ENCODE measurements around the gene FCRL1. TPM values are rescaled to one million over a fixed set of nuclear protein-coding genes. Genes with fewer than 3 reads are reported as not detected.

FCRL1 gene
- total RNA-seq, 2 experiments from 2014 or later, result 0.74 to 1.0 TPM

DNA sequence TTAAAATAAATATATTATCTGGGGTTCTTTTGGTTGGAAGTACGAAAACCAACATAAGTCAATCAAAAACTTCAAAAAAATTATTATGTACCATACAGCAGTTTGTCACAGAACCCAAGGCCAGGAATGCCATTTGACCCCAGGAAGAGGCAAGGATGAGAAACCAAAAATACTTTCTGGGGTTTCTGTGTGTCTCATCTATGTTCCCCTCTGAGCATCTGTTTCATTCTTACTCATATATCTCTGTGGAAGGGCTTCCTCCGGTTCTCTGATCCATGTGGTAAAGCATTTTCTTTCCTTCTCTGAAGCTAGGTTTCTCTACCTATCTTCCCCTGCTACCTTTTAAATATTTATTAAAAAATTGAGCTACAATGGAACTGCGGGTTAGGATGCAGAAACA is 9.8 kb upstream of the FCRL1 start:
- Mint-ChIP-seq H3K27me3 (peaks cover 3% of the 10 kb centered on the region), H3K9me3 (no peaks in the 10 kb centered on the region), H3K36me3 (no peaks in the 10 kb centered on the region), H3K4me3 (no peak overlapping the region), H3K4me1 (peaks cover 3% of the 10 kb centered on the region), H3K27ac (no peak overlapping the region)
- no peak for DNase-seq

DNA sequence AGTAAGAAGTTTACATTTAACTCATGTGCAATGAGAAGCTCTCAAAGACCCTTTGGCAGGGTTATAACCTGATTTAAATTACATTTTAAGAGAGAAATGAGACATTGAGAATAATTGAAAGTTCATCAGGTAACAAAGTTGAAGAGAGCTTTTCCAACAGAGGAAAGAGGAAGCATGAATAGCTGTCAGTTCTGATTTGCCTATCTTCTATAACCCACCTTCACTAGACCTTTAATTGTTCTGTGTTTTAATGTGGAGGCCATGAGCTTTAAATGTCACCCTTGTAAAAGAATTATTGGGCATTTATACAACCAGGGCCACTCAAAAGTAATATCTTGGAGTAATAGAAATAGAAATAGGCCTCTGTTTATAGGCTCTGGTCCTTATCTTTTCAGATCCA is 9.3 kb upstream of the FCRL1 start:
- no peak for DNase-seq
- H3K27me3 Mint-ChIP-seq, result peaks cover 3% of the 10 kb centered on the region
- peaks cover 3% of the 10 kb centered on the region for H3K4me1 Mint-ChIP-seq
- no peak overlapping the region for H3K4me3 Mint-ChIP-seq
- no peak overlapping the region for H3K27ac Mint-ChIP-seq
- no peaks in the 10 kb centered on the region for H3K9me3 Mint-ChIP-seq
- no peaks in the 10 kb centered on the region for H3K36me3 Mint-ChIP-seq

DNA sequence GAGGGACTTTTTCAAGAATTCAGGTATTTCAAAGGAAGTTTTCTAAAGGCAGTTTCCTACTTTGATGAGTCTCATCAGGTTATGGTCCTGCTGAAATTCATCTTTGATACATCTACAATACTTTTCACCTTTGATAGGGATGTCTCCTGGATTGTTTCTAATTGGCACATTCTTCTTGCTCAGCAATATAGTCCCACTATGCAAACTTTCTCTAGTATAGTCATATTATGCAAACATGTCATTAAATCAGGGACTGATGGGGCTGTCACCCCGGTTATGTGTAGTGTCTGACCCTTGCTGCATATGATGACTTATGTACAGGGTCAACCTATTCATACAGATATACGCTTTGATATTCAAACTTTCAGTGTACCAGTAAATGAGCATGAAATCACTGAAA is 379 bp upstream of the FCRL1 start:
- DNase-seq, result no peak
- Mint-ChIP-seq H3K9me3 (no peaks in the 10 kb centered on the region), H3K4me3 (no peak overlapping the region), H3K27me3 (peaks cover 8% of the 10 kb centered on the region), H3K36me3 (no peaks in the 10 kb centered on the region), H3K27ac (no peak overlapping the region), H3K4me1 (no peaks in the 10 kb centered on the region)

DNA sequence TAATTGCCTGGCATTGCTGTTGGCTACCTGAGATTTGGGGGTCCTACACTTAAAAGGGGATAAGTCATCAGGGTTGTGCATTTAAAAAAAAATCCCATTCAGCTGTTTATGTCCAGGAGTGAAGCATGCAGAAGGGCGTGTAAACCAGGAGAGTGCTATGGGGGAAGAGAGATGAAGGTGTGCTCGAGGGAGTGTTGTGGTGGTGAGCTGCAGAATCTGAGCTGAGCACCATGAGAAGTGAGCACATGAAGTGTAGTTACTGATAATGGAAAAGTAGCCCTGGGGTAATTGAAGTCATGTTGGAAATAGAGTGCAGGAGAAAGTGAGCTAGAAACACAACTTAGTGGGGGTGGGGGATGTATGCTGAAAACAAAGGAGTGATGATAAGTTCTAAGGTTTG is 705 bp downstream of the FCRL1 start:
- Mint-ChIP-seq H3K27ac (no peak overlapping the region), H3K4me1 (no peaks in the 10 kb centered on the region), H3K27me3 (peaks cover 12% of the 10 kb centered on the region), H3K36me3 (no peaks in the 10 kb centered on the region), H3K9me3 (peaks cover 1% of the 10 kb centered on the region), H3K4me3 (no peak overlapping the region)
- no peak for DNase-seq

DNA sequence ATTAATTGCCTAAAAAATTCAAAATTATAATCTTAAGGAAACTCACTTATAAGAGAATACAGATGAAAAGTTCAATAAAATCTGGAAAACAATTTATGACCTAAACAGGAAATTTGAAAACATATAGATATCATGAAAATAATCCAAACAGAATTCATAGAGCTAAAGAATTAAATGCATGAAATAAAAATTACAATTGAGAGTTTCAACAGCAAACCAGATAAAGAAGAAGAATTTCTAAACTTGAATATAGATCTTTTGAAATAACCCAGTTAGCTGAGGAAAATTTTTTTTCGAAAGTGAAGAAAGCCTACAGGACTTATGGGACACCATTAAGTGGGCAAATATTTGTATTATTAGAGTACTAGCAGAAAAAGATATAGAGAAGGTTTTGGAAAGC is 6.7 kb downstream of the FCRL1 start:
- Mint-ChIP-seq H3K27me3 (peaks cover 15% of the 10 kb centered on the region), H3K27ac (no peak overlapping the region), H3K4me3 (no peak overlapping the region), H3K4me1 (no peaks in the 10 kb centered on the region), H3K9me3 (peaks cover 14% of the 10 kb centered on the region), H3K36me3 (peaks cover 2% of the 10 kb centered on the region)
- no peak for DNase-seq

DNA sequence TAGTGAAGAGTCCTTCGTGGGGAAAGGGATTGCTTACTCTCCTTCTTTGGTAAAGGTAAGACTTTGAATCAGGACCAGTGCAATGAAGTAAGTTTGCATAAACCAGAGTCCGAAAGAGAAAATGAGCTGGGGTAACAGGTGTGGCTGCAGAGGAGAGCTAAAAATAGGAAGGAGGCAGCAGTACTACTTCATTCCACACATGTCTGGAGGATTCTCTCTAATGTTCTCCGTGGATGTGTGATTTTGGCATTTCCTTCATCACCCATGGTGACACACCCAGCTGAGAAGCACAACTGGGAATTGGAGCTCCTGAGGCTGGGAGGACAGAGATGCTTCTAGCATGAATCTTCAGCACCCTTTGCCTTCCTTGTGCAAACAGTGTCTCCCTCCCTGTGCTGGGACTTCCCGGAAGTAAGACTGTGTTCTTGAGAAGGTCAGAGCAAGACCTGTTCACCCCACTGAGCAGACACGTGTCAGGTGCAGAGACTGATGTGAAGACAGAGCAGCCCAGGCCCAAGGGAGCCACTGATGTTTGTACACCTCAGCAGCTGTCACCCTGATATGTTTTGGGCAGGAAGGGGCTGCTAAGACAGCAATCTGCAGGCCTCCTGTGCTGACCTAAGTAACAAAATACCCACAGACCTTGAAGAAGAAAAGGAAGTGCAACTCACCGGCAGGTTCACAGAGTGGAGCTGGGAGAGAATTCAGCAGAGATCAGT is 13.3 kb downstream of the FCRL1 start:
- peak; percentile 1 for DNase-seq
- H3K27ac Mint-ChIP-seq, result no peak overlapping the region
- H3K9me3 Mint-ChIP-seq, result no peaks in the 10 kb centered on the region
- no peaks in the 10 kb centered on the region for H3K36me3 Mint-ChIP-seq
- no peaks in the 10 kb centered on the region for H3K4me1 Mint-ChIP-seq
- no peak overlapping the region for H3K4me3 Mint-ChIP-seq
- peaks cover 10% of the 10 kb centered on the region for H3K27me3 Mint-ChIP-seq

DNA sequence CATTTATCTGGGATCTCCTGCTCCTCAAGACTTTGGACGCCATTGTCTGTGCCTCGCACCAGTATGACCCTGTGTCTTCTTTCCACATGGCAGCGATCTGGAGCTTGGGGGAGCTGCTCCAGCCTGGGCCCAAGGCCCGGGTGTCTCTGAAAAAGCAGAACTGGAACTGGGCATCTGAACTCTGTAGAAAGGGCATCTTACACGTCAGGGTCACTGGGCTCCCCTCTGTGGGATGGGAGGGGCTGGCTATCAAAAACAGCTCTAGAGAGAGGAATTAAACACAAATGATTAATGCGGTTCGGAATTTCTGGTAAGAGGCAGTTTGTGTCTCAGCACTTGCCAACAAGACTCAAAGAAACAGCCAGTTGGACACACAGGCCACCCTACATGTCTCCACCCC is 16.1 kb downstream of the FCRL1 start:
- no peak overlapping the region for H3K27ac Mint-ChIP-seq
- peaks cover 8% of the 10 kb centered on the region for H3K27me3 Mint-ChIP-seq
- H3K36me3 Mint-ChIP-seq, result no peaks in the 10 kb centered on the region
- no peaks in the 10 kb centered on the region for H3K9me3 Mint-ChIP-seq
- DNase-seq, result no peak
- H3K4me1 Mint-ChIP-seq, result no peaks in the 10 kb centered on the region
- H3K4me3 Mint-ChIP-seq, result no peak overlapping the region

DNA sequence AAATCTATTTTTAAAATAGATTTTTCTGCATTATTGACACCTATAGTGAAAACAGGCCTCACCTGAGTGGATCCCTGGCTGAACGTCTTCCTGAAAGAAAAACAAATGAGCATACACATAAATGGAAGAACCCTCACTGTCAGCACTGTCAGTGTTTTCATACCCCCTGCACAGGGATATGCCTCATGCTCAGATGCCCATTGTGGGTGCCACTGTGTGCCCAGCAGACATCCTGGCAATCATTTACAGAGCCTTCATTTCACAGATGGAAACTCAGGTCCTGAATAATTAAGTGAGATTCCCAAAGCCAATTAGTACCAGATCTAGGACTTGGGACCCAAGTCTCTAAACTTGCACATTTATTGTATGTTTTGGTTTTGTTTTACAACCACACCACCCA is 19.9 kb downstream of the FCRL1 start:
- Mint-ChIP-seq H3K4me3 (no peak overlapping the region), H3K9me3 (no peaks in the 10 kb centered on the region), H3K4me1 (no peaks in the 10 kb centered on the region), H3K36me3 (no peaks in the 10 kb centered on the region), H3K27ac (no peak overlapping the region), H3K27me3 (no peaks in the 10 kb centered on the region)
- no peak for DNase-seq

DNA sequence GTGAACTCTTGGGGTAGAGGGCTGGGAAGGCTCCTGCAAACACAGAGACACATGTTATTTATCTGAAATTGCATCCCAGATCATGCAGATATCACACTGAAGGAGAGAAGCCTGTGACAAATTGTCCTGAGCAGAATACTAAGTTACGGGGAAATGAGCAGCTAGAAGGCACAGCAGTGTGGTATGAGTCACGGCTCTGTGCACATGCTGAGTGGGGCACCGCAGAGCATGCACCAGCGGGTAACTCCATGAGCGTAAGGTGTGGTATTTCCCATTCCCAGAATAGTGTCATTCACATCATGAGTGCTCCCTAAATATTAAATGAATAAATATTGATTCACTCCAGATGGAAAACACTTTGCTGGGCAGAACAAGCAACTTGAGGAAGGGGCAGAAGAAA is 21.7 kb downstream of the FCRL1 start:
- H3K36me3 Mint-ChIP-seq, result no peaks in the 10 kb centered on the region
- no peak overlapping the region for H3K4me3 Mint-ChIP-seq
- no peaks in the 10 kb centered on the region for H3K27me3 Mint-ChIP-seq
- DNase-seq, result no peak
- peaks cover 6% of the 10 kb centered on the region for H3K9me3 Mint-ChIP-seq
- H3K4me1 Mint-ChIP-seq, result no peaks in the 10 kb centered on the region
- H3K27ac Mint-ChIP-seq, result no peak overlapping the region

DNA sequence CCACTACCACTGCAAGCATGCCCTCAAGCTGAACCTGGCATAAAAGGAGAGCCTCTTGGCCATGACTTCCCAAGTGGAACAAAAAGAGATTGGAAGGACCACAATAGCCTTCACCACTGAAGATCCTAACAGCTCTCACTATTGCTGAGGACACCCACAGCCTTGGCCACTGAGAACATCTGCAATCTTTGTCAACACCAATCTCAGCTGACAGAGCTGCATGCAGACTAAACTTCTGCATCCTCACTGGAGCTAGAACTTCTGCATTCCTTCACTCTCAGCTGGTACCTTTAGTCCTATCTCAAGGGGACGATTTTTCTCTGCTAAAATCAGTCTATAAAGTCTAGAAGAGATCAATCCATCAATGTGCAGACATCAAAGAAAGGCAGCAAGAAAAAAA is 34.7 kb downstream of the FCRL1 start:
- DNase-seq, result no peak
- Mint-ChIP-seq H3K4me1 (peaks cover 10% of the 10 kb centered on the region), H3K9me3 (no peaks in the 10 kb centered on the region), H3K27ac (no peak overlapping the region), H3K4me3 (no peak overlapping the region), H3K27me3 (peaks cover 3% of the 10 kb centered on the region), H3K36me3 (peaks cover 3% of the 10 kb centered on the region)

DNA sequence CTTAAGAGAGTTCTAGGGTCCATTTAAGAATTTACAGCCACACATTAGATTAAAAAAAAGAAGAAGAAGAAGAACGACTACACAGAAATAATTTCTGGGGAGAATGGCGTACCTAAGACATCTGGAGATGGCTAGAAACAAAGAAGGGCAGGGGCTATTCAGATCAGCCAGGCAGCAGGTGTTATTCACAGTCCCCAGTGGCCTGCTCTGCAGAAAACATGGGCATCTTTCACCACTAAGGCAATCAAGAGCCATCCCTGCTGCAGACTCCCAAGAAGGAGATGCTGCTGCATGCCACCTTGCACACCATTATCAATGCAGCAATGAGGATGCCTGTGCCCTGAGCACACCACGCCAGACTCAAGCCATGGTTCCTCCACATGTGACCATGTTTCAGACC is 35.1 kb downstream of the FCRL1 start:
- H3K9me3 Mint-ChIP-seq, result no peaks in the 10 kb centered on the region
- no peak for DNase-seq
- peaks cover 3% of the 10 kb centered on the region for H3K36me3 Mint-ChIP-seq
- H3K27me3 Mint-ChIP-seq, result peaks cover 3% of the 10 kb centered on the region
- no peak overlapping the region for H3K4me3 Mint-ChIP-seq
- no peak overlapping the region for H3K27ac Mint-ChIP-seq
- H3K4me1 Mint-ChIP-seq, result peaks cover 10% of the 10 kb centered on the region

DNA sequence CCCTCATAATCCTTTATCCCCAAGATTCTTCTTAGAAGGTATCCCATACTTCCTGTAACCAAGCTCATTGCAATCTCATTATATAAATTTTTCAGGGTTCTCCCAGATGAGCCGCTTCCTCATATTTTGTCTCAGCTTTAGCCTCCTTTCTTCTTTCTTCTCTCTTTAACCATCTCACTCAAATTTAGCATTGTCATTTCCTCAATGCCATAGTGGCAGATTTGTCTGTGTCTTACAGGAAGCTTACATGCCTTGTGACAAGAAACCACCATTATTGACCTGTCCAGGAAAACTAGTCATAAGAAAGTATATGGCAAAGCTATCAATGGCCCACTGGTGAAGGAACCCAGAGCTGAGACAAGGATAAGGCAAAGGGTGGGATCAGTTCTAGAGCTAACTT is 37.0 kb downstream of the FCRL1 start:
- Mint-ChIP-seq H3K27me3 (peaks cover 3% of the 10 kb centered on the region), H3K27ac (no peak overlapping the region), H3K9me3 (no peaks in the 10 kb centered on the region), H3K36me3 (peaks cover 3% of the 10 kb centered on the region), H3K4me1 (peaks cover 10% of the 10 kb centered on the region), H3K4me3 (no peak overlapping the region)
- DNase-seq, result no peak

DNA sequence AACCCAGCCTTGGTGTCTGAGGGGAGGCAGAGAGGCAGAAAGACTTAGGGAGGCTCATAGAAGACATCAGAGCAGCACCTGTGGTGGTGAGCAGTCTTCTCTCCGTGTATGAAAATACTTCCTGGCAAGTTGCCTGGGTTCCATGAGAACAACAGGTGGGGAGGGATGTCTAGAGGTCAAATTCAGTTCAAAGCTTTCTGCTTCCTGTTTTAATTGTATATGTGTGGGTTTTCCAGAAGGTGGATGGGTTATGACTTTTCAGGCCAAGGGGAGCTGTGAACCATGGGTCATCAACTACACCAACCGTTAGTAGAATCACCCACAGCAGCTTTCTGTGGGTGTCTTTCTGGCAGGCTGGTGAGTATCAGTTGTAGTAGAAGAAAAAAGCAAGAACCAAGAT is 38.9 kb downstream of the FCRL1 start:
- Mint-ChIP-seq H3K27ac (no peak overlapping the region), H3K36me3 (no peaks in the 10 kb centered on the region), H3K27me3 (peaks cover 7% of the 10 kb centered on the region), H3K9me3 (no peaks in the 10 kb centered on the region), H3K4me1 (peaks cover 10% of the 10 kb centered on the region), H3K4me3 (no peak overlapping the region)
- no peak for DNase-seq

DNA sequence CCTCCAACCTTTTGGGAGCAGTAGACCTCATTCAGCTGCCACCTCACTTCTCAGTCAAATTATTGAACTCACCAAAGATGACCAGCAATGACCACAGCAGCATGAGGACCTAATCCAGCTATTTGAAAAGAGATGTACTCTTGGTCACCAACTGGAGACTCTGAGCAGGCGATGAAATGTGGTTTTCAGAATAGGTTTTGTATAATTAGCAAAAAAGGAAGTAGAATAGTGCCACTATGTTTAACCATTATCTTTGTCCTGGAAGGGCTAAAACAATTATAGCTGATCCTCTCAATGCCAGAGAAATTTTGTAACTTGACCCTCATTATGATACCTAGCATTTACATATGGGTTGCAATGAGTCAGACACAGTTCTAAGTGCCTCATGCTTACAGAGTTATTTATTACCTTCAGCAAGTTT is 42.9 kb downstream of the FCRL1 start, which contains the start of gene FCRL2:
TSS of gene FCRL2 (minus strand) at position 162 of the 421 bp plus-strand sequence. CDS start at position 103, 59 bp downstream.
- Mint-ChIP-seq H3K27me3 (peaks cover 9% of the 10 kb centered on the region), H3K36me3 (no peaks in the 10 kb centered on the region), H3K4me1 (peaks cover 15% of the 10 kb centered on the region), H3K27ac (no peak within 1 kb of the TSS), H3K9me3 (no peaks in the 10 kb centered on the region), H3K4me3 (no peak within 1 kb of the TSS)
- DNase-seq, result no peak

DNA sequence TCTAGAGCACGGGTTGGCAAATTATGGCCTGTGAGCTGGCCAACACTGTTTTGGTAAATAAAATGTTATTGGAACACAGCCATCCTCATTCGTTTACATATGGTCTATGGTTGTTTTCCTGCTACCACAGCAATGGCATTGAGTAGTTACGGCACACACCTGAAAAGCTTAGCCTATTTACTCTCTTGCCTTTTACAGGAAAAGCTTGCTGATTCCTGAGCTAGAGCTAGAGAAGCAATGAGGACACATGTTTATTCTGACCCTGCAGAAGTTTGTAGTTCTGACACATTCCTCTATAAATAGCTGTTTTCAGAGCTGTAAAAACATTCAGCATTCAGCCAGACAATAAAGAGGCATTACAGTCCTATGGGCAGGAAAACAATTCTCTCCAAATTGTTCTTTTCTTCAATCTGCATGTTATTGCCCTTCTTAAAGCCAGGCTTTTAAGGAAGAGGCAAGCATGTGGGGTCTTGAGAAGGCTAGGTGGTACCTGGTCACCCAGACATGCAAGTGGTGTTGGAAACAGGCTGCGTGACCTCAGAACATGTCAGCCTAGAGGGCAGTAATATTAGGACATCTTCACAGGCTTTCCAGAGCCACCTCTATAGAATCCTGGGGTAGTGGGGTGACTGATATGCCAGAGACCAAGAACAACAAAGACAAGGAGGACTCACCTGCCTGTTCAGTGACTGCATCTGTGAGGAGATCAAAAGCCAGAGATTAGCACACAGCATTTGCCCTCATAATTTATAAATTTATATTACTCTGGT is 44.6 kb downstream of the FCRL1 start:
- no peak for DNase-seq
- Mint-ChIP-seq H3K4me3 (no peak overlapping the region), H3K4me1 (peaks cover 4% of the 10 kb centered on the region), H3K27ac (no peak overlapping the region), H3K27me3 (peaks cover 9% of the 10 kb centered on the region), H3K36me3 (no peaks in the 10 kb centered on the region), H3K9me3 (no peaks in the 10 kb centered on the region)

DNA sequence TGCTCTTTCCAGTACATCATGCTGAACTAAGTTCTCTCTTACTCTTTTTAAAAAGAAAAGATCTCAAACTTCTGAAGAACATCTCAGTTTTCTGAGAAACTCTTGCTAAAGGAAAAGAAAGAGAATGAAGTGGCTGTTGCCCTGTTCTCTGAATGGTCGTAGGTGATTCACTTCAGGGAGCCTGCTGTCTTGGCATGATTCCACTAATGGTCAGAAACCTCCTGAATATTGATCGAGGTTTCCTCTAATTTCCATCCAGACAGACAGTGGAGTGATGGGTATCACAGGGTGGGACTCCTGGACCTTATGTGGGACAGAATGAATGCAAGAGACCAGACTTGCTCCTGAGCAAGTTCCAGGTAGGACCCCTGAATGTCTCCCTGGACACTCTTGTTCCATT is 45.5 kb downstream of the FCRL1 start:
- peaks cover 4% of the 10 kb centered on the region for H3K4me1 Mint-ChIP-seq
- no peak overlapping the region for H3K4me3 Mint-ChIP-seq
- H3K9me3 Mint-ChIP-seq, result no peaks in the 10 kb centered on the region
- no peak for DNase-seq
- H3K36me3 Mint-ChIP-seq, result no peaks in the 10 kb centered on the region
- H3K27ac Mint-ChIP-seq, result no peak overlapping the region
- peaks cover 9% of the 10 kb centered on the region for H3K27me3 Mint-ChIP-seq

Data from activated naive CD8-positive, alpha-beta T cell treated with anti-CD3 and anti-CD28 coated beads for 36 hours (primary cell).